GM03348 (cell line): ENCODE results near the gene SV2A.
"Not testable (repeated sequence)": the region's sequence is repeated elsewhere in the genome, so short reads cannot be mapped to it uniquely, and the experiment has no call there.

ENCODE experiments used
- DNase-seq: peaks from one replicate; pipeline ENCODE4 v3.0.0; 2012; ENCODE audit warnings: low spot score

The SV2A gene

GRCh38 chr1:149886396-149887195 is 31.0 kb downstream of the SV2A start:
- DNase-seq: peak; percentile 94

- not testable (repeated sequence) for DNase-seq
These were observed 31.6 kb downstream of the SV2A start for GRCh38 chr1:149886121-149886395.

DNA sequence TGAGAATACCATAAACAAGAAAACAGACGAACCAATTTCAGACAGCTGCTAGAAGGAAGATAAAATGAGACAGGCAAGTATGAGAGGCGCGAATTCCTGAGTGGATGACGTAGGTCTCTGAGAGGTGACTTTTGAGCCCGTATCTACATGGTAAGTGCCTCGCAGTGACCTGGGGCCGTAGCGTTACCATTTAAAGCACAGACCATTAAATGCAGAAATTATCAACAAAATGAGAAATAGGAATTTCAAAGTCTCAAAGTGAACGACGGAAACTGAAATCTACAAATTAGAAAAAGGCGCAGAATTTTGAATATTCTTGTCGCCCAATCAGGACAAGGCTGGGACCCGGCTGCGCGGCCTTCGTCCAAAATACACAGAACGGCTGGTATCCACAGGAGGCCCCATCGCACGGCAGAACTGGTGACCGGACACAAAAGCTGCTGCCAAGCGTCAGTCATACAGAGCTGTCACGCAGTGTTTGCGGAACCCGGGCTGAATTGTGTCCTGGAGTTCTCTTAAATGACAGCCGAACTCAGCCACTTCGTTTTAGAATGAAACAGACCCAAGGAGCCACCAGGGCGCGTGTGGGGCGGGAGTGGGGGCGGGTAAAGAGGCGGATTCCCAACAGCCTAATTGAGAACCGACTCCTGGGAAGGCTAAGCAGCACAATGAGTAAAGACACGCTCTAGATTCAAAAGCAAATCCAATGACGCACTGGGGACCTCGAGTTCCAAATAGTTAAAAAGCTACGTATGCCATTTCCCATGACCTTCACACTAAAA is 32.1 kb downstream of the SV2A start:
- DNase-seq: peak; percentile 84

- peak; percentile 36 for DNase-seq
These were observed 33.0 kb downstream of the SV2A start for GRCh38 chr1:149884433-149885338.

DNA sequence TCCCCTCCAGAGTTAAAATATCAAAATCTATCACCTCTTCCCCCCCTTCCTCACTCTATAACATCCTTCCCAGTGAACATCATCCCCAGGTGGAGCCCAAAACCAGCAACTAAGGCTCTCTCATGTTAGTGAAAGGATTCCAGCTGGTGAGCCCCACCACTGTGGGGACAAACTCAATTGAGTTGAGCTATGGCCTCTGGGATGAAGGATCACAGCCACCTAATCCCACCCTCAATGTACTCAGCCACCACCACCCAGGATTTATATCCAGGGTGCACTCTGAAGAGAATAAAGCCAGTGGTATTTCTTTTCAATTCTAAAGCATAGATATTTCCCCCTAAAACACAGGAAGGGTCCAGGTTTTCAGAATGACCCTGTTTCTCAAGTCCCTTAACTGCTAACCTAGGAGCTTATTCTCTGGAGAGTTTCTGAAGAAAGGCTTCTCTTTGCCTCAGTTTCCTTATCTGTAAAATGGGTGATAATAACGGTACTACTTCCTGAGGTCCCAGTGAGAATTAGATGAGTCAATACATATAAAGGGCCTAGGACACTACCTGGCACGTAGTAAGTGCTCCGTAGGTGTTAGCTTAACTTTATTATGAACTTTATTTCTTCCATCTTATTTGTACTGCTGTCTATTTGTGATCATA is 33.9 kb downstream of the SV2A start:
- no peak for DNase-seq

- no peak for DNase-seq
These were observed 35.8 kb downstream of the SV2A start for GRCh38 chr1:149881876-149882275.

DNA sequence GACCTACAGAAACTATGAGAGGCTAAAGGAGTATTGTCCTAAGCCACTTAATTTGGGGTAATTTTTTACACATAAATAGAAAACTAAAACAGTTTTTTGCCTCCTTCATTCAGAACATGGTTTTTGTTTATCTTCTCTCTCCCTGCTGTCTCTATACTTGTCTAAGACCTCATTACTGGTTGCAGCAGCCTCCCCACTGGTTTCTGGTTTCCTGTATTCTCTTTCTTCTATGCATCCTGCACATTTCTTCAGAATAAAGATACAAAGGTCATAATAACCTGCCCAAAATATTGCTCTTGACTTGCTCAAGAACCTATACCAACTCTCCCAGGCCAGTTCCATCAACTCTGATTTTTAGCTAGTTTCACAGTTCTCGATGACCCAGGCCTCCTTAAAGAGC is 38.1 kb downstream of the SV2A start:
- DNase-seq: no peak

GRCh38 chr1:149877211-149877946 is 40.3 kb downstream of the SV2A start:
- DNase-seq: no peak

DNA sequence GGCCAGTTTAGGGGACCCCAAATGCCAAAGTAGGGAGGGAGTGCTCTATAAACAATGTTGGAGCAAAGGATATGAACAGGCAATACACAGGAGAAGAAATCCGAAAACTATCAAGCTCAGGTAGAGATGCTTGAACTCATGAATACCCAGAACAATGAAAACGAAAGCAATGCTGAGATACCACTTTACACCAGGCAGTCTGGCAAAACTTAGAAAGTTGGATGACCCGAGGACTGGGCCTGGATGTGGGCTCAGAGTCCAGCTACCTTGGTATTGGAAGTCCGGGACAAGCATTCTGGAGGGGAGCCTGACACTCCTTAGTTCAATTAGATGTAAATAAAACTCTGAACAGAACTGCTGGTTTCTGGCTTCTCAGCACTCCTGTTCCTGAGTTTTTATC is 44.6 kb downstream of the SV2A start:
- not testable (repeated sequence) for DNase-seq

DNA sequence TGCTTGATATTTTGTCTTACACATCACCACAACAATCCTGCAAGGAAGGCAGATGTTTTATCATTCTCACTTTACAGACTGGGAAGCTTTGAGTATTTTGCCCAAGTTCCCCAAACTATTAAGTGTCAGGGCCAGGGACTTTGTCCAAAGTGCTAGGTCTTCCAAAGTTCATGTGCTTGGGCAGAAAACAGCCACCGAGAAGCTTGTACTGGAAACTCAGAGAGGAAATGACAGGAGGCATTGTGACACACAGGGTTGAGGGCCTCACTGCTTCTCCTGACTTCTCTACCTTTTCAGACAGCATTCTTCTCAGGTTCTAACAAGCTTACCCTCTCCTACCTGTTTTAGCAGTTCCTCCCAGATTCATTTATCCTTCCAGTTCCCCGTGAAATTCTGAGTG is 50.8 kb downstream of the SV2A start:
- DNase-seq: not testable (repeated sequence)

DNA sequence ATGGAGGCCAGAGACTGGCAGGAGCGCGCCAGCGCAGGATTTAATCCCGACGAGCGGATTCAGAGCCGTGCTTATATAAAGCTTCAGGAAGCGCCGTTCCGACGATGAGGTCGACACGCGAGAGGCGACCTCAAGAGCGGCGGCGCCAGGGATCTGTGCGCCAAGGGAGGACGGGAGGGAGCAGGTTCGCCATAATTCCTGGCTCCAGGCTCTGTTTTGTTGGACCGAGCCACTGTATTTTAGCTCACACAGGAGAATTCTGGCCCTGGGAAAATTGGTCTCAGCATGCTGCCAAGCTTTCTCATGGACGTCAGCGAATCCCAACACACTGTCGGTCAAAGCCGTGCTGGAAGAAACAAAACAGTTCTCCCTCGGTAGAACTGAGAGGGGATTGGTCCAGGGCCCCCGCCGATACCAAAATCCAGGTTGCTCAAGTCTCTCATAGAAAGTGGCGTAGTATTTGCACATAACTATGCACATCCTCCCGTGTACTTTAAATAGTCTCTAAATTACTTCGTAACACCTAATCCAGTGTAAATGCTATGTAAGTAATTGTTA is 56.1 kb downstream of the SV2A start:
- DNase-seq: not testable (repeated sequence)

DNA sequence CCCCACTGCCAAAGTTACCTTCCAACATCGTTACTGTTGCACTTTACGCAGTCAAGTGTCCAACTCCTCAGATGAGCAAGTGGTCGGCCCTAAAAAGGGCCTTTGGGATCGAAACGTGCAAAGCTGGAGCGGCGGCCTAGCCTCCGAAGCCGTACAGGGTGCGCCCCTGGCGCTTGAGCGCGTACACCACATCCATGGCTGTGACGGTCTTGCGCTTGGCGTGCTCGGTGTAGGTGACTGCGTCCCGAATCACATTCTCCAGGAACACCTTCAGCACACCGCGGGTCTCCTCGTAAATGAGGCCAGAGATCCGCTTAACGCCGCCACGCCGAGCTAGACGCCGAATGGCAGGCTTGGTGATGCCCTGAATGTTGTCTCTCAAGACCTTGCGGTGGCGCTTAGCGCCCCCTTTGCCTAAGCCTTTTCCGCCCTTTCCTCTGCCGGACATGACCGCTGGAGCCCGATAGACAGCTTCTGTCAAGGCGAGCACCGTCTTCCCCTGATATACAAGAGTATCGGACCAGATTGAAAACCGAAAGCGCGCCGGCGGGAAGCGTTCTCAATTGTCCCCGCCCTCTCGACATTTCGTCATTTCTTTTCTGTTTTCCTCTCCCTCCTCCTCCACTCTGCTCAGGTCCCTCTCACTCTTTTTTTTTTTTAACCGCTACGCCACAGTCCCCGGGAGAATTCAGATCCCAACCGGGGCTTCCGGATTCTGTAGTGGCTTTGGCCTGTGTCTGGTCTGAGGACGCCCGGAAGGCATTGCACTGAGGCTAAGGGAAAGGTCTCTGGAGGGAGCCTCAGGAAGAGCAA is 56.8 kb downstream of the SV2A start:
- not testable (repeated sequence) for DNase-seq

- not testable (repeated sequence) for DNase-seq
These were observed 57.4 kb downstream of the SV2A start for GRCh38 chr1:149860271-149860670.
